D721Med (cell line): ENCODE data around the gene BTBD1.

ENCODE experiments used
- DNase-seq: peaks from one replicate; pipeline ENCODE4 v3.0.0; 2011; ENCODE audit warnings: low spot score; ENCODE audit not compliant: insufficient read length
- FAIRE-seq: peaks from 2 replicates; lab custom pipeline; 2011; peaks lifted over from hg19 to GRCh38; lab: Jason Lieb, UNC
- TF ChIP-seq, protein P1 (sequence below): IDR thresholded peaks from 2 replicates; pipeline ENCODE4 v1.5.1; 2012; ENCODE audit warnings: mild to moderate bottlenecking, control low read depth; ENCODE audit not compliant: insufficient read depth; ENCODE audit errors: missing control alignments

BTBD1 gene

DNA sequence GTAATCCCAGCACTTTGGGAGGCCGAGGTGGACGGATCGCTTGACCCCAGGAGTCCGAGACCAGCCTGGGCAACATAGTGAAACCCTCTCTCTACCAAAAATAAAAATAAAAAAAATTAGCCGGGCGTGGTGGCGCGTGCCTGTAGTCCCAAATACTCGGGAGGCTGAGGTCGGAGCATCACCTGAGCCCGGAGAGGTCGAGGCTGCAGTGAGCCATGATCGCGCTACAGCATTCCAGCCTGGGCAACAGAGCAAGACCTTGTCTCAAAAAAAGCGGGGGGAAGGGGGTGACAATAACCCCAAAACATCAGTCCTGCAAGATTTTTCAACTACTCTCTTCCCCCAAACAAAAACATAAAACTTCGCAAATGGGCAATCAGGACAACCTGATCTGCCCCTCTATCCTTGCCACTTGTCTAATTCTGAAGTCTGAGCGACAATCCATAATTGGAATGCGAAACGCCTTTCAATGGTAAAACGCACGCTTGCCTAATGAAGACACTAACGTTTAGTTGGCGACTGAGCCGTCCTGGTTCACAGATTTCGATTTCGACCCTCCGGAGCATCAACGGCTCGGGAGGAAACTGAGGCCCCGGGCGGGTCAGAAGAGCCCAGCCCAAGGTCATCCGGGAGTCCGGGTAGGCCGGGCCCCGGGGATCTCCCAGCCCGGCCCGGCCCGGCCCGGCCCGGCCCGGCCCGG lies 868 bp downstream of the BTBD1 start:
- DNase-seq, result no peak
- FAIRE-seq, result no peak
- TF ChIP-seq, protein P1, sequence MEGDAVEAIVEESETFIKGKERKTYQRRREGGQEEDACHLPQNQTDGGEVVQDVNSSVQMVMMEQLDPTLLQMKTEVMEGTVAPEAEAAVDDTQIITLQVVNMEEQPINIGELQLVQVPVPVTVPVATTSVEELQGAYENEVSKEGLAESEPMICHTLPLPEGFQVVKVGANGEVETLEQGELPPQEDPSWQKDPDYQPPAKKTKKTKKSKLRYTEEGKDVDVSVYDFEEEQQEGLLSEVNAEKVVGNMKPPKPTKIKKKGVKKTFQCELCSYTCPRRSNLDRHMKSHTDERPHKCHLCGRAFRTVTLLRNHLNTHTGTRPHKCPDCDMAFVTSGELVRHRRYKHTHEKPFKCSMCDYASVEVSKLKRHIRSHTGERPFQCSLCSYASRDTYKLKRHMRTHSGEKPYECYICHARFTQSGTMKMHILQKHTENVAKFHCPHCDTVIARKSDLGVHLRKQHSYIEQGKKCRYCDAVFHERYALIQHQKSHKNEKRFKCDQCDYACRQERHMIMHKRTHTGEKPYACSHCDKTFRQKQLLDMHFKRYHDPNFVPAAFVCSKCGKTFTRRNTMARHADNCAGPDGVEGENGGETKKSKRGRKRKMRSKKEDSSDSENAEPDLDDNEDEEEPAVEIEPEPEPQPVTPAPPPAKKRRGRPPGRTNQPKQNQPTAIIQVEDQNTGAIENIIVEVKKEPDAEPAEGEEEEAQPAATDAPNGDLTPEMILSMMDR, result no peak

DNA sequence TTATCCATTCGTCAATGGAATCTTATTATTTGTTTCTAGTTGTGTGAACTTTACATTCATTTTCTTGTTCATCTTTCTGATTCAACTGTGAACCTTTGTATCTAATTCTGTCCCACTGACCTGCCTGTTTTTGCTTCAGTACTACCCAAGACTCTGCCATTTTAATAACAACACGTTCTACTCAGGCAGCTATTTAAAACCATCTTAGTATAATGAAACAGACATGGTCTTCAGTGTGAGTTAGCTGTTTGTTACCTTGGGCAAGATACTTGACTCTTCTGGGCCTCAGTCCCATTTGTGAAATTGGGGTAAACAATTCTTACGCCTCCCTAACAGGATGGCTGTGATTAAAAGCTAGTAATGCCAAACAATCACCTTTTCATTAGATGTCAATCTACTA lies 1.6 kb downstream of the BTBD1 start:
- DNase-seq (no peak), FAIRE-seq (no peak)
- TF ChIP-seq, protein P1, result no peak

DNA sequence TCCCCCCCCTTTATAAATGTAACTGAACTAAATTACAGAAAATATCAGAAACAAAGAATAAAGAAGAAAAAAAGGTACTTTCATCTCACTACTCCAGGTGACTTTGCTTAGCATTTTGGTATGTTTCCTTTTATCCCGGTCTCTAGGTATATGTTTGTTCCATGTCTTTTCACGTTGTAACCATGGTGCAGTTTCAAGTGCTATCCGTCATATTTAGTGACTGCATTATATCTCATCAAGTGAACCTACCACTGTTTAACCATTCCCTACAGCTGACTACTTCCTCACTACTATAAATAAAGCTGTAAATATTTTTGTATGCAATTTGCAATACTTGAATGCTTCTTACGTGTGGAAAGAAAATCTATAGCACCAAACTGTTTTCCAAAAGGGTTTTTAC lies 2.2 kb downstream of the BTBD1 start:
- no peak for DNase-seq
- FAIRE-seq, result no peak
- TF ChIP-seq, protein P1, result no peak

DNA sequence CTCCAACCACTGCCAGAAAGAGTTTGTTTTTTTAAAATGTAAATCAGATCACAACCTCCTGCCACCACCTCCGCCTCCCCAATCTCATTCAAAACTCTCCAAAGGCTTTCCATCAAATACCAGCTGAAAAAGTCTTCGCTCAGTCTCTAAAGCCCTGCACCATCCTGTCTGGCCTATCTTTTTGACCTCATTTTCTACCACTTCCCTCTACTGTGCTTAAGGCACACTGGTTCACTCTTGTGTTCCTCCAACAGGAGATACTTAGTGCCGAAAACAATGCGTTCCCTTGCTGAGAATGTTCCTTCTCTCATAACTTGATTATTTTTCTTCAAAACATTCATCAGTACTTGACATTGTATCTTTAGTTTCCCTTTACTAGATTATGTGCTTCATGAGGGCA lies 3.5 kb downstream of the BTBD1 start:
- TF ChIP-seq, protein P1, result no peak
- FAIRE-seq (no peak), DNase-seq (no peak)

DNA sequence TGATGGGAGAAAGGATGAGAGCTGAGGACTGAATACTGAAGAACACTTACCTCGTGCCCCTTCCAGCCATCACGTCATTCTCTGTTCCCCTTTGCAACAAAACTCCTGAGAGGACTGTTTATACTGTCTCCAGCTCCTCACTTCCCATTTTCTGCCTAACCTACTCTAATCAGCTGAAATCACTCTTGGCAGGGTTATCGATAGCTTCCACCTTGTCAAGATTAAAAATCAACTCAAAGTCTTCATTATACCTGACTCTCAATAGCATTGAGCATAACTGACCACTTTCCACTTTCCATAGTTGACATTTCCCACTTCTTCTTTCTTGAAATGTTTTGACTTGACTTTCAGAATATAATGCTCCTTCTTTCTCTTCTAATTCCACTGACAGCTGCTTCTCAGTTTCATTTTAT lies 4.3 kb downstream of the BTBD1 start:
- no peak for FAIRE-seq
- DNase-seq, result no peak
- TF ChIP-seq, protein P1, result no peak

DNA sequence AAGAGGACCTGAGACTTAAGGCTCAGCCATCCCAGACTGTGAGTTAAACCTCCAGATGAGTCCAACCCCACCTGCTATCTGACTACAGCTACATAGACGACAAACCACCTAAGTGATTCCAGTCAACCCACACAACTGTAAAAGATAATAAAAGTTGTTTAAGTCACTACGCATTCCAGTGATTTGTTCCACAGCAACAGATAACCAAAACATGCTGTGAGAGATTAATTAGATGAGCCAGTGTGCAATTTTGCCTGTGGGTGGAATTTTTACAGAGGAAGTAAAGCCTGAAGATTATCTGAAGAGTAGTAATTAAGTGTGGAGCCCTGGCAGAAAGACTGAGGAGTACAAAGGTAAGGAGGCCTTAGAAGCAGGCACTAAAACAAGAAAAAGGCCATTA lies 5.4 kb downstream of the BTBD1 start:
- TF ChIP-seq, protein P1, result no peak
- FAIRE-seq (no peak), DNase-seq (no peak)

DNA sequence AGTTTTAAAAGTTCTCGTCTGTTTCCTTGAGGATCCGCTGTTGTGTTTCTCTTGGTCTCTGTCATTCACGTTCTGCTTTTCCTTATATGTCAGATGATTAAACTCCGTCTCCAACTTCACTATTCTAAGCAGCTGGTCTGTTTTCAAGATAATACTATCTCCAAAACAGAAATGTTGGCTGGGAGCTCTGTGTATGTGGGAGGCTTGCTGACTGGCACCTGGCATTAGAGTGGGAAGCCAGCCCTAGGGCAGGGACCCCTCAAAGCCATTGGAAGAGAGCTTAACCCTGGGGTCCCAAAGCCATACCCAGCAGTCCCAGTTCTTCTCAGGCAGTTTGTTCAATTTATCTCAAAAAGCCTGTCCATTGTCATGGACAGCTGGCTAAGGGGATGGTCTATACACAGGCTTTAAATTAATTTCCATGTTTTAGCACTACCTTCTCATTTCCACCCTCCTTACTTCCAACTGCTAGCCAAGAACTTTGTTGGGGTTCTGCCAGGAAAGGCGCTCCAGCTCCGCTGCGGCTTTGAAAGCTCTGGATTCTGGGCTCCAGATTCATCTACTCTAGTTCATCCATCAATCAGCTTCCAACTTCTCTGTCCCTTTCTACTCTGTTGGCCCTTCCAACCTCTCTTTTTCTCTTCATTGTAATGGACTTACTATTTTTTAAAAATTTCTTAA lies 9.2 kb downstream of the BTBD1 start:
- TF ChIP-seq, protein P1, result no peak
- FAIRE-seq (no peak), DNase-seq (no peak)
